H1 (cell line): ENCODE measurements around the gene LTBP1. TPM values are rescaled to one million over a fixed set of nuclear protein-coding genes. Genes with fewer than 3 reads are reported as not detected.

ENCODE experiments used
- ASH2L ChIP-seq: fragments of 200-600, 300-600 bp; sonication (generic); IDR thresholded peaks from one replicate; pipeline ENCODE4 v1.7.1; 2017; ENCODE audit warnings: low read length
- BACH1 ChIP-seq: IDR thresholded peaks from 2 replicates; pipeline ENCODE4 v1.6.1; 2012; ENCODE audit warnings: low read length, improper control_type of control experiment
- CHD1 ChIP-seq: IDR thresholded peaks from 2 replicates; pipeline ENCODE4 v1.6.1; 2012; ENCODE audit warnings: low read depth, low read length, improper control_type of control experiment
- CREB1 ChIP-seq: IDR thresholded peaks from 2 replicates; pipeline ENCODE4 v1.6.1; 2012; ENCODE audit warnings: inconsistent platforms
- E2F6 ChIP-seq: IDR thresholded peaks from 2 replicates; pipeline ENCODE4 v1.6.1; 2012; ENCODE audit warnings: inconsistent platforms
- KDM4A ChIP-seq: IDR thresholded peaks from one replicate; pipeline ENCODE4 v1.7.1; 2012; ENCODE audit warnings: low read depth, mild to moderate bottlenecking, moderate library complexity, low read length, inconsistent platforms; ENCODE audit not compliant: severe bottlenecking
- PHF8 ChIP-seq: fragments of 200-600 bp; sonication (generic); conservative IDR thresholded peaks from 2 replicates; pipeline ENCODE4 v1.7.1; 2012; ENCODE audit warnings: low read depth, mild to moderate bottlenecking, inconsistent platforms, low read length, moderate library complexity
- RAD21 ChIP-seq, 2 experiments: IDR thresholded peaks in 1 of 2; conservative IDR thresholded peaks in 1 of 2; 2 replicates each; pipeline ENCODE4 v1.6.1; 2011; ENCODE audit warnings: low read depth in 2 of 2, low read length in 2 of 2, improper control_type of control experiment in 1 of 2, inconsistent platforms in 1 of 2, mild to moderate bottlenecking in 1 of 2, moderate library complexity in 1 of 2
- TAF1 ChIP-seq: IDR thresholded peaks from 2 replicates; pipeline ENCODE4 v1.6.1; 2011; ENCODE audit warnings: mild to moderate bottlenecking, low read depth, low read length
- TEAD4 ChIP-seq: IDR thresholded peaks from 2 replicates; pipeline ENCODE4 v1.6.1; 2012; ENCODE audit warnings: low read depth, low read length, inconsistent platforms, mixed read lengths
- polyA plus RNA-seq, 7 experiments: library from polyadenylated mRNA; depleted of rRNA in 3 of 7; stranded (reverse) in 5 of 7; unstranded in 2 of 7; fragments of >200 nt in 5 of 7; fragments of 200-250 nt in 2 of 7; gene quantifications; 1 replicate in 5 of 7; 2 replicates in 1 of 7; 4 replicates in 1 of 7; pipeline versions ENCODE4 v1.2.1 to v1.2.3, GENCODE V29; 2011 to 2013; ENCODE audit warnings: missing spikeins in 2 of 7, mixed read lengths in 2 of 7
- total RNA-seq: library from RNA; stranded (reverse); fragmentation: NEBNext Ultra II Directional; extraction: Animal tissue kit (Norgen Biotek cat#: 25700); gene quantifications from 2 replicates; pipeline ENCODE4 v1.2.1, GENCODE V29; 2021
- TF ChIP-seq, protein P1 (sequence below): IDR thresholded peaks from 2 replicates; pipeline ENCODE4 v1.6.1; 2012; ENCODE audit warnings: inconsistent platforms

Gene LTBP1
- total and polyA plus RNA-seq, 2 of the 8 experiments (the other 6 are each of a cell fraction or from before 2014, with no cell fraction given): 15.4 to 24.7 TPM

GRCh38 chr2:32946314-32947075 lies at the start of gene LTBP1 (continued):
- TF ChIP-seq PHF8 (peak; percentile 49), BACH1 (peak; percentile 27; the same call in 1 of the 2 replicates), CREB1 (peak; percentile 69), ASH2L (peak; percentile 38), KDM4A (peak; percentile 68), E2F6 (peak; percentile 19), CHD1 (no peak), RAD21 (IDR thresholded peaks at IDR 0.05 in 1 of 2, conservative IDR thresholded peaks at IDR 0.05 in 1 of 2; ENCODE audit: low read depth in 2 of 2, low read length in 2 of 2) (peak; percentile 70 to 84), TAF1 (0 out of 2 replicates have a peak, but pooled peaks have one; percentile 21), TEAD4 (0 out of 2 replicates have a peak, but pooled peaks have one; percentile 16)
- TF ChIP-seq, protein P1, sequence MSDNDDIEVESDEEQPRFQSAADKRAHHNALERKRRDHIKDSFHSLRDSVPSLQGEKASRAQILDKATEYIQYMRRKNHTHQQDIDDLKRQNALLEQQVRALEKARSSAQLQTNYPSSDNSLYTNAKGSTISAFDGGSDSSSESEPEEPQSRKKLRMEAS: peak; percentile 15; the same call in 1 of the 2 replicates
